GM12891 (cell line): Measurements from ENCODE around the gene INO80C.

Source experiments
- DNase-seq: peaks from one replicate; pipeline ENCODE4 v3.0.0; 2011; ENCODE audit warnings: low spot score; ENCODE audit not compliant: insufficient read length
- FAIRE-seq: peaks from 2 replicates; lab custom pipeline; 2011; peaks lifted over from hg19 to GRCh38; lab: Jason Lieb, UNC
- PAX5 ChIP-seq: IDR thresholded peaks from 2 replicates; pipeline ENCODE4 v1.6.1; 2011; ENCODE audit warnings: low read length, moderate library complexity, mild to moderate bottlenecking; ENCODE audit not compliant: insufficient read depth, severe bottlenecking
- POLR2A ChIP-seq: IDR thresholded peaks from 2 replicates; pipeline ENCODE4 v1.6.1; 2011; ENCODE audit warnings: low read depth, low read length, control low read depth
- POLR2AphosphoS5 ChIP-seq: IDR thresholded peaks from 2 replicates; pipeline ENCODE4 v1.6.1; 2011; ENCODE audit warnings: low read depth, low read length, control low read depth
- POU2F2 ChIP-seq: IDR thresholded peaks from 2 replicates; pipeline ENCODE4 v1.6.1; 2011; ENCODE audit warnings: low read depth, mild to moderate bottlenecking, control low read depth, low read length, moderate library complexity
- SPI1 ChIP-seq: IDR thresholded peaks from 2 replicates; pipeline ENCODE4 v1.6.1; 2011; ENCODE audit warnings: low read depth, low read length, control low read depth
- TAF1 ChIP-seq: IDR thresholded peaks from 2 replicates; pipeline ENCODE4 v1.6.1; 2011; ENCODE audit warnings: low read depth, low read length, control low read depth

The INO80C gene

GRCh38 chr18:35522130-35522959, 24.6 kb upstream of the INO80C start:
- TF ChIP-seq POLR2AphosphoS5 = no peak
- no peak for TF ChIP-seq POU2F2
- TF ChIP-seq SPI1 = no peak
- TF ChIP-seq TAF1 = no peak
- TF ChIP-seq POLR2A = no peak
- TF ChIP-seq PAX5 = no peak
- no peak for FAIRE-seq
- DNase-seq = no peak

GRCh38 chr18:35521133-35521532, 23.4 kb upstream of the INO80C start:
- TF ChIP-seq SPI1 (no peak), POLR2A (no peak), TAF1 (no peak), POU2F2 (no peak), POLR2AphosphoS5 (no peak), PAX5 (no peak)
- no peak for DNase-seq
- no peak for FAIRE-seq

DNA sequence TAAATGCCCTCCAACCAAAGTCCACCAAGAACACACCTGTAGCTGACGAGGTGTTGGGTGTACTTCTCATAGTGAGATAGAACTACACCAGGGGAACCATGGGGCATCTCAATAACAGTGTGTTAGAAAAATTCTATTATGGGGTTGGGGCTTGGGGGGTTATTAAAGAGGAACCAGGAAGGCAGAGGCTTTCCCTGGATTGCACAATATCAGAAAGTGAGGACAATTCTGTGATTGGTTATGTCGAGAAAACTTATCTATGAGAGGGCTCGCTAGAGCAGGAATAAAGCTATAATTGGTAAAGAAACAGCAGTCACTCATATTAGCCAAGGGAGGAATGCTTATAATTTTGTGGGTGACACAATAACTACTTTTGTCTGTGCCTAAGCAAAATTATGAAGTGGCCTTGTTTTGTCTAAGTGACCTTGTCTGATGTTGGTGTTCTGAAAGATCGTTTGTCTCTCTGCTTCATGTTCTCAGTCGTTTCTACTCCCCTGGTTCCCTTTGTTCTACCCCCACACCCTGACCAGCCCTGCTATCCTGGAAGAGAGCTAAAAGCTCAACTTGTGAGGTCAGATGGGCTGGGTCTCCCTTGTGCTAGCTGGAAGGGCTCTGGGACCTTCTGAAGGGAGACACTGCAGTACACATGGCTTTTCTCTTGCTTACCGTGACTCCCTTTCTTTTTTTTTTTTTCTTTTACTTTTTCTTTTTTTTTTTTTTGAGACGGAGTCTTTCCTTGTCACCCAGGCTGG, 21.6 kb upstream of the INO80C start:
- DNase-seq = no peak
- FAIRE-seq = no peak
- TF ChIP-seq PAX5 (no peak), POLR2AphosphoS5 (no peak), POLR2A (no peak), SPI1 (no peak), TAF1 (no peak), POU2F2 (no peak)

DNA sequence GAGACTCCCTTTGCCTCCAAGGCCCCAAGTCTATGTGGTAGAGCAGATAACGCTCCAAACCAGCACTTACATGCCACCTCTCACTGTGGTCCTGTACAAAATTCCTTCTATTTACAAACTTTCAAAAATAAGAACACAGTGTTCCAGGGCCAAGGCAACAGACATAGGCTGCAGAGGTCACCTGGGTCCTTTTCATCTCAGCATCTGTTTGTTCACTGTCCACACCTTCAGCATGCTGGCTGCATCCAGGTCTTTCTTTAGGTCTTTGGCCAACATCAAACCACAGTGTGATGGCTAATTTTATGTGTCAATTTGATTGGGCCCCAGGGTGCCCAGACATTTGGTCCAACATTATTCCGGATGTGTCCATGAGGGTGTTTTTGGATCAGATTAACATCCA, 20.0 kb upstream of the INO80C start:
- no peak for TF ChIP-seq POLR2AphosphoS5
- no peak for FAIRE-seq
- DNase-seq = no peak

DNA sequence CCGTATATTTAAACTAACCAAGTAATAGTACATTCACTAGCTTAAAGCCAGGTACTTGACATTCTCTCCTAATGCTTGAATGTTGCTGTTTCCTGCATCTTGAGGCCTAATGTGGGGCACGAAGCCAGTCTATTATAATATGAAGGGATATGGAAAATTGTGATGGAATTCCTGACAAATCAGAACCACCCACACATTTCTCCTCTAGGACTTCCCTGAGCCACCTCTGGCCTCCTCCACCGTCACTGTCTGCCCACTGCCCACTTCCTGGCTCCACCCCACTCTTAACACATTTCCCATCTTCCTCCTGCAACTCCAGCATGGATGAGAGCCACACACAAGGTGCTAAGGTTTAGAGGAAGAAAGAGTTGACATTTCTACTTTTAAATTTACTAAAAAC, 19.0 kb upstream of the INO80C start:
- TF ChIP-seq TAF1 (no peak), PAX5 (no peak), POLR2A (no peak), SPI1 (no peak), POU2F2 (no peak), POLR2AphosphoS5 (no peak)
- FAIRE-seq = no peak
- DNase-seq = no peak

DNA sequence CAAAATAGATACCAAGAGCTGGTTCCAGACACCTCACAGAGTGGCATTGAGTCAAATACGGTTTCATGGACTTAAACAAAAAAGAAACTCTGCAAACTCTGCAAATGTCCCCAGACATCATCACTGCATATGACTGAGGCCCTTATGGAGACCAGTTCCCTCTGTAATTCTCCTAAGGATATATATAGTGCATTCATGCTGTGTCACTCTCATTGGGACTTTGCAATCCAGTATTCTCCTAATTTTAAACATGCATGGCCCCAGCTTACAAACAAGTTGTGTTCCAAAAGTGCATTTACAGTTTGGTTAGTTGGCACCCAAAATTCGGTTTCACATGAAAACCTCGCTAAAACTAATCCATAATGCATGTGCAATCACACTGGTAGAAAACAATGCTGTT, 18.6 kb upstream of the INO80C start:
- TF ChIP-seq SPI1 = no peak
- TF ChIP-seq PAX5 = no peak
- TF ChIP-seq POLR2A = no peak
- no peak for TF ChIP-seq POU2F2
- no peak for TF ChIP-seq POLR2AphosphoS5
- TF ChIP-seq TAF1 = no peak
- no peak for FAIRE-seq
- DNase-seq = no peak

DNA sequence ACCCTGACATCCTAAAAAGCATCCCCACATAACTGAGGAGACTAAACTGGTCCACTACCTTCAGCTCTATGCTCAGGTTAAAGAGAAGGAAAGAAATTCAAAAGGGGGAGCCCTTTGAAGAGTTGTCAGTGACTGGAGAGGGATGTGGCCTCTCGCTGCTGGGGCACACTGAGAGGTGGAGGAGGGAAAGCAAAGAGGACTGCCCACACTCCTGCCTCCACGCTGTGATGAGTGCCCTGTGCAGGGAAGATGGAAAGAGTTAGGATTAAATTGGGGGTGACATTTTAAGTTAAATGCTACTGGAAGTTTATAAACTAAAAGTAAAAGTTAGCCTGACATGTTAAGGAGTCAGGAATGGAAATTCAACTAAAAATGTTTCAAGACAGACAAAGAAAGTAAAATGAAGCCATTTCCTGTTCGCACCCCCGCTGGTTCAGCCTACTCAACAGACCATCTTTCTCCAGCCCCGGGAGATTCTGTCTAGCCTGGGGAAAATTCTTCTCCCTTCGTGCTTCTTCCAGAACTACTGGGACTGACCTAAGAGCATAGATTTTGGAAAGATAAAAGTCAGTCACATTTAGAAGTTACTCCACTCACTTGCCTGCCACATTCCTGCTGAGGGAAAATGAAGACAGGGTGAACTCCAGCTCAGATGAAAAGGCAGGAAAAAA, 17.8 kb upstream of the INO80C start:
- no peak for DNase-seq

GRCh38 chr18:35514752-35515459, 17.1 kb upstream of the INO80C start:
- TF ChIP-seq POLR2AphosphoS5 = no peak
- TF ChIP-seq POU2F2 = no peak
- no peak for TF ChIP-seq POLR2A
- no peak for TF ChIP-seq TAF1
- no peak for DNase-seq
- no peak for FAIRE-seq

More for the DNA sequence above, 17.8 kb upstream of the INO80C start:
- TF ChIP-seq TAF1 = no peak
- no peak for TF ChIP-seq POLR2A
- no peak for TF ChIP-seq POLR2AphosphoS5
- TF ChIP-seq SPI1 = no peak
- TF ChIP-seq PAX5 = no peak
- no peak for TF ChIP-seq POU2F2
- FAIRE-seq = no peak

DNA sequence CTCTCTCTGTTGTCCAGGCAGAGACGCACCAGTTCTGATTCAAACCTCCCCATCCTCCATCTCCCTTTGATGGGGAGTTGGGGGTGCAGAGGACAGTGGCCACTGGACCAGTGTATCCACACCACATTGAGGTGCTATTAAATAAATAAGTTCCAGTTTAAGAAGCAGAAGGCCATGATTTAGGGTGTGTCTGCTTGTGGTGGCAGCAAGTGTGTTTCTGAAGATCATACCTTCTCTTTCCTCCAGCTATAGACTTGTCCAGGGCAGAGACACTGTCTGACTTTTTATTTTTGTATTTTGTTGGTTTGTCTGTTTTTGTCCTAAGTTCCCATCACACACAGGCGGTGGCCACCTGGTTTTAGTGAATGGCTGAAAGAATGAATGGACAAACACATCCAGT, 16.5 kb upstream of the INO80C start:
- FAIRE-seq (no peak), DNase-seq (no peak)
- TF ChIP-seq PAX5 = no peak
- no peak for TF ChIP-seq TAF1
- no peak for TF ChIP-seq SPI1
- no peak for TF ChIP-seq POLR2AphosphoS5
- no peak for TF ChIP-seq POLR2A
- no peak for TF ChIP-seq POU2F2

DNA sequence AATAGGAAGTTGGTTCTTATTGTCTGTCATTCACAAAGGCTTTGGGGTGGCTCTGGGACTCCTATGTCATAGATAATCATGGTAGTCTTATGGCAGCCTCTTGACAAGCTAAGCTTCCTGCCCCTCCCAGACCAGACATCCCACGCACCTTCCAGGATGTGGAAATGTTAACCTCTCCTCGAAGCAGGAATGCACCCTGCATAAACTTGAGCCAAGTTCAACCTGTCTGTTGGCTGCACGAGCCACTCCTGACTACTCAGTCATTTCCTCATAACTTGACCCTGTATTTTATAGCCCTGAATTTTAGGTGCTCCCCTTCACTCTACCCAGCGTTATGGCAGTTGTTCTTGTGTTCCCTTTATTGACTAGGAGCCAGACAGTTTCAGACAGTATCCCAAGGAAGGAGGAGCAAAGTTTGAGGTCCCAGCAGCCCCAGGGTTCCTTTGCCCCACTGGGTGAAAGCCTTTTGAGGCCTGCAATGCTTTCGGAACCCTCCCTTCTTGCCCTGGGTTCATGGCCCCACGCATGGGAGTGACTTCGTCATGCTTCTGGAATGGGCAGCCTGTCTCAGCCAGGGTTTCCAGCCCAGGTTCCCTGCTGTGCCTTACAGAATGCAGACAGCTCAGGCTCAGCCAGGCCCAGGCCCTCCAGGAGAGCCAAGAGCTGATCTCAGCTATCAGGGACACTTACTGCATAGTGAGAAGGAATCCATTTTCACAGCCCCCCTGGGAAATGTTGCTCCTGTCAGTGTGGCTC, 15.6 kb upstream of the INO80C start:
- TF ChIP-seq POLR2A (no peak), PAX5 (no peak), POLR2AphosphoS5 (no peak), SPI1 (no peak), TAF1 (no peak), POU2F2 (no peak)
- FAIRE-seq = no peak
- no peak for DNase-seq
